Subcutaneous abdominal adipose tissue (tissue), 5 donors: ENCODE data around the gene DIAPH3.

Experiments
- H3K27ac ChIP-seq: one replicate; pipeline ENCODE4 v1.7.0; 2013; ENCODE audit warnings: low read depth, mild to moderate bottlenecking, inconsistent platforms, low read length, moderate library complexity
- H3K27me3 ChIP-seq, 5 donors: one replicate each; pipeline ENCODE4 v1.7.0; 2013; ENCODE audit warnings: low read length in 5 of 5, inconsistent platforms in 1 of 5; ENCODE audit not compliant: control insufficient read depth in 5 of 5, insufficient read depth in 4 of 5
- H3K36me3 ChIP-seq, 5 donors: one replicate each; pipeline ENCODE4 v1.7.0; 2013; ENCODE audit warnings: low read length in 5 of 5; ENCODE audit not compliant: control insufficient read depth in 5 of 5, insufficient read depth in 5 of 5
- H3K4me1 ChIP-seq, 5 donors: one replicate each; pipeline ENCODE4 v1.7.0; 2013; ENCODE audit warnings: low read length in 5 of 5, mild to moderate bottlenecking in 3 of 5, moderate library complexity in 1 of 5; ENCODE audit not compliant: control insufficient read depth in 5 of 5, insufficient read depth in 5 of 5
- H3K4me3 ChIP-seq, 5 donors: one replicate each; pipeline ENCODE4 v1.7.0; 2013; ENCODE audit warnings: low read length in 5 of 5, low read depth in 1 of 5
- H3K9ac ChIP-seq, 5 donors: one replicate each; pipeline ENCODE4 v1.7.0; 2013; ENCODE audit warnings: low read length in 5 of 5, mild to moderate bottlenecking in 4 of 5, moderate library complexity in 3 of 5
- H3K9me3 ChIP-seq, 5 donors: one replicate each; pipeline ENCODE4 v1.7.0; 2013; ENCODE audit warnings: low read length in 5 of 5; ENCODE audit not compliant: control insufficient read depth in 5 of 5
- donor health status: healthy.
- donor health status: healthy.
- donor health status: healthy.
- donor health status: healthy.
- donor health status: healthy.

DIAPH3 gene

GRCh38 chr13:60137911-60138560 is 25.7 kb downstream of the DIAPH3 start:
- Histone ChIP-seq H3K9ac (no peak overlapping the region), H3K36me3 (no peaks in the 10 kb centered on the region), H3K27ac (no peak overlapping the region), H3K4me1 (peaks cover 0 to 1% (median 0%) of the 10 kb centered on the region in 5 donors), H3K4me3 (no peak overlapping the region), H3K9me3 (no peaks in the 10 kb centered on the region), H3K27me3 (no peaks in the 10 kb centered on the region)

DNA sequence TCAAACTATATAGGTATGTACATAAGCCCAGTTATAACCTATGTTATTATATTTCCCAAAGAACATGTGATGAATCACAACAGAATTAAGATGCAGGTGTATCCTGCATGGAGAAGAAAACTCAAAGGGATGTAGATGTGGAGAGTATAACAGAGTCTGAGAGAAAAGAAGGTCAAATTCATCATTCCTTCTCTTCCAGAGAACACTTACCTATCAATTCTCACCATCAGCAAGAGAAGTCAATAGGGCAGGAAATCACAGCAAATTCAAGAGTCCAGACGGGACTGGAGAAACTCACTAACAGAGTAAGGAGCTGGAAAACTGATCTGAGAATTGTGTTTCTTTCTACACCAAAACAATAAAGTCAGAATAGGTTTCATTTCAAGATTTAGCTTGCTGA is 28.4 kb downstream of the DIAPH3 start:
- no peaks in the 10 kb centered on the region for H3K36me3 ChIP-seq
- H3K4me3 ChIP-seq, result no peak overlapping the region
- no peaks in the 10 kb centered on the region for H3K27me3 ChIP-seq
- no peaks in the 10 kb centered on the region for H3K4me1 ChIP-seq
- no peaks in the 10 kb centered on the region for H3K9me3 ChIP-seq
- no peak overlapping the region for H3K9ac ChIP-seq
- no peak overlapping the region for H3K27ac ChIP-seq

- Histone ChIP-seq H3K4me3 (no peak overlapping the region), H3K4me1 (no peaks in the 10 kb centered on the region), H3K9me3 (no peaks in the 10 kb centered on the region), H3K36me3 (no peaks in the 10 kb centered on the region), H3K27me3 (no peaks in the 10 kb centered on the region), H3K9ac (no peak overlapping the region), H3K27ac (no peak overlapping the region)
Observed at GRCh38 chr13:60134376-60134775, 29.4 kb downstream of the DIAPH3 start.

DNA sequence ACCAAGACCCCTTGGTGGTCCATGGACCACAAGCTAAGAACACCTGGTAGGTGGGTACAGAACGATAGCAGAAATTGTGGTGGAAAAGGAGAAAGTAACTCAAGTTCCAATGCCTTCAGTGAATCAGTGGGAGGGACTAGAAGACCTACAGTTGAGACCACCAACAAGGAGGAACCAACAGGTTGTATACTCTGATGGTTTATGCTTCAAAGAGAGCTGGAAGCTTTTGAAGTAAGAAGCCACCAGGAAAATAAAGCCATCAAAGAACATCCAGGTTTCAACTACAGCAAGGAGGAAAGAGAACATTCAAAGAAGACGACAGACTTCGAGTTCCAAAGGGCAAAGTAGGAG is 42.4 kb downstream of the DIAPH3 start:
- Histone ChIP-seq H3K27me3 (no peaks in the 10 kb centered on the region), H3K9ac (no peak overlapping the region), H3K27ac (no peak overlapping the region), H3K4me1 (no peaks in the 10 kb centered on the region), H3K4me3 (no peak overlapping the region), H3K9me3 (peaks cover 0 to 9% (median 3%) of the 10 kb centered on the region in 5 donors), H3K36me3 (no peaks in the 10 kb centered on the region)

DNA sequence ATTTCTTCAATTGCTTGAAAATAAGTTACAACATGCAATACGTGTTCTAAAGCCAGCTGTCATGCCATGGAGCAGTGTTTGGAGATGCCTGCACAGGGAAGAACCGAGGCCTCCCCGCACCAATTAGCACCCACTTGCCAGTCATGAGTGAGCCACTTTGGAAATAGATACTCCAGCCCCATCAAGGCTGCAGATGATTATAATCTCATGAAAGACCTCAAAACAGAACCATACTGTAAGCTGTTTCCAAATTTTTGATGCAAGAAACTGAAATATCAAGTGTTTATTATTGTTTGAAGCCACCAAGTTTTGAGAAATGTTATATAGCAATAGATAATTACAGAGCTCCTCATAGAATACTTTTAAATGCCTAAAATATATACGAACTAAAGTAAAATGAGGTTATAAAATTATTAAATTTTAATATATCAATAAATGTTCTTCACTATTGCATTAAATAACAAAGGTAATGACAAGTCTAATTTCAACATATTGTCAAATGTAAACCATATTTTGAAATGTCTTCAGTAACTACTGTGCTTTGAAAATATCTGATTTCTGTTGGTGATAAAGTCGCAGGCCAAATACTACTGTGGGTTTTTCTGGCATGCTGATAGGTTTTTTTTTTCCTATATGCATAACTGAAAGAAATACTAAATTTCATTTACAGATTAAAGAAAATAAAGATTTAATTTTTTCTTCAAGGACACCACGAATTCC is 43.0 kb downstream of the DIAPH3 start:
- no peak overlapping the region for H3K9ac ChIP-seq
- H3K4me1 ChIP-seq, result no peaks in the 10 kb centered on the region
- no peaks in the 10 kb centered on the region for H3K27me3 ChIP-seq
- H3K9me3 ChIP-seq, result peaks cover 0 to 4% (median 3%) of the 10 kb centered on the region in 5 donors
- no peaks in the 10 kb centered on the region for H3K36me3 ChIP-seq
- no peak overlapping the region for H3K27ac ChIP-seq
- H3K4me3 ChIP-seq, result no peak overlapping the region

- Histone ChIP-seq H3K4me1 (no peaks in the 10 kb centered on the region), H3K27me3 (no peaks in the 10 kb centered on the region), H3K9me3 (peaks cover 0 to 9% (median 5%) of the 10 kb centered on the region in 5 donors), H3K4me3 (no peak overlapping the region), H3K9ac (no peak overlapping the region), H3K36me3 (no peaks in the 10 kb centered on the region), H3K27ac (no peak overlapping the region)
Observed at GRCh38 chr13:60118696-60119400, 44.9 kb downstream of the DIAPH3 start.

DNA sequence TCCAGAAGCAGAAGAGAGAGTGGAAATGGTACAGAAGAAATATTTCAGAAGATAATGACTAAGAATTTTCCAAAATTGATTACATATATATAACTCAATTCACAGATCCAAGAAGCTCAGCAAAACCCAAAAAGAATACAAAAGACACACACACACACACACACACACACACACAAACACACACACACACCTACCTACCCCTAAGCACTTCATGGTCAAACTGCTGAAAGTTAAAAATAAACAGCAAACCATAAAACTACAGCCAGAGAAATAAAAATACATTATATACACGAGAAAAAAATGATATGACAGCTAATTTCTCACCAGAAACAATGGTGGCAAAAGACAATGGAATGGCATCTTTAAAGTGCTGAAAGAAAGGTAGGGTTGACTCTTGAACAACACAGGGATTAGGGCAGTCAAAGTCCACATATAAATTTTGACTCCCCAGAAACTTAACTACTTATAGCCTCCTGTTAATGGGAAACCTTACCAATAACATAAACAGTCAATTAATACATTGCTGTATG is 49.2 kb downstream of the DIAPH3 start:
- no peaks in the 10 kb centered on the region for H3K4me1 ChIP-seq
- no peaks in the 10 kb centered on the region for H3K36me3 ChIP-seq
- H3K27ac ChIP-seq, result no peak overlapping the region
- H3K9me3 ChIP-seq, result peaks cover 0 to 9% (median 5%) of the 10 kb centered on the region in 5 donors
- H3K4me3 ChIP-seq, result no peak overlapping the region
- H3K27me3 ChIP-seq, result no peaks in the 10 kb centered on the region
- H3K9ac ChIP-seq, result no peak overlapping the region

DNA sequence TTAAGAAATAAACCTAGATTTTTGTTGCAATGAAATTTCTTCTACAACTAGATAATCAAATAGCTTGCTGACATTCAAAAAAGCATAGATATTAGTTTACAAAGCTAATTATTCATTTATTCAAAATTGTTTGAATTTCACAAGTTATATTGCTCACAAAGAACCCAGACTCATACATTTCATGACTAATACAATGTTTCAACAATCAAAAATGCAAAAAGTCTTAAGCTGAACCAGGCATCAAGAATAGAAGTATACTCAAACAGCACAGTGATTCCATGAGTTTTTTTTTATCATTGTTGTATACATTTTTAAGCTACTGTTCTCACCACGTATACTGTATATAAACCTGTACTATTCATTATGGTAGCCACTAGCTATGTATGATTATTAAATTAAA is 51.0 kb downstream of the DIAPH3 start:
- Histone ChIP-seq H3K9me3 (peaks cover 0 to 9% (median 5%) of the 10 kb centered on the region in 5 donors), H3K9ac (no peak overlapping the region), H3K27me3 (no peaks in the 10 kb centered on the region), H3K36me3 (no peaks in the 10 kb centered on the region), H3K4me3 (no peak overlapping the region), H3K27ac (no peak overlapping the region), H3K4me1 (no peaks in the 10 kb centered on the region)

GRCh38 chr13:60111691-60112090 is 52.0 kb downstream of the DIAPH3 start:
- Histone ChIP-seq H3K36me3 (no peaks in the 10 kb centered on the region), H3K4me1 (no peaks in the 10 kb centered on the region), H3K27me3 (no peaks in the 10 kb centered on the region), H3K9ac (no peak overlapping the region), H3K27ac (no peak overlapping the region), H3K9me3 (peaks cover 0 to 9% (median 5%) of the 10 kb centered on the region in 5 donors), H3K4me3 (no peak overlapping the region)

- Histone ChIP-seq H3K9me3 (peaks cover 0 to under 1% (median 0%) of the 10 kb centered on the region in 5 donors), H3K27me3 (no peaks in the 10 kb centered on the region), H3K9ac (no peak overlapping the region), H3K4me1 (no peaks in the 10 kb centered on the region), H3K36me3 (no peaks in the 10 kb centered on the region), H3K4me3 (no peak overlapping the region), H3K27ac (no peak overlapping the region)
Observed at GRCh38 chr13:60109285-60109684, 54.4 kb downstream of the DIAPH3 start.
